Measurements from ENCODE around the gene CD180.

- TF ChIP-seq, protein P1, sequence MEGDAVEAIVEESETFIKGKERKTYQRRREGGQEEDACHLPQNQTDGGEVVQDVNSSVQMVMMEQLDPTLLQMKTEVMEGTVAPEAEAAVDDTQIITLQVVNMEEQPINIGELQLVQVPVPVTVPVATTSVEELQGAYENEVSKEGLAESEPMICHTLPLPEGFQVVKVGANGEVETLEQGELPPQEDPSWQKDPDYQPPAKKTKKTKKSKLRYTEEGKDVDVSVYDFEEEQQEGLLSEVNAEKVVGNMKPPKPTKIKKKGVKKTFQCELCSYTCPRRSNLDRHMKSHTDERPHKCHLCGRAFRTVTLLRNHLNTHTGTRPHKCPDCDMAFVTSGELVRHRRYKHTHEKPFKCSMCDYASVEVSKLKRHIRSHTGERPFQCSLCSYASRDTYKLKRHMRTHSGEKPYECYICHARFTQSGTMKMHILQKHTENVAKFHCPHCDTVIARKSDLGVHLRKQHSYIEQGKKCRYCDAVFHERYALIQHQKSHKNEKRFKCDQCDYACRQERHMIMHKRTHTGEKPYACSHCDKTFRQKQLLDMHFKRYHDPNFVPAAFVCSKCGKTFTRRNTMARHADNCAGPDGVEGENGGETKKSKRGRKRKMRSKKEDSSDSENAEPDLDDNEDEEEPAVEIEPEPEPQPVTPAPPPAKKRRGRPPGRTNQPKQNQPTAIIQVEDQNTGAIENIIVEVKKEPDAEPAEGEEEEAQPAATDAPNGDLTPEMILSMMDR (IDR thresholded peaks at IDR 0.05), result peak; percentile 77 to 91 (median 85)
- TF ChIP-seq POLR2A (IDR thresholded peaks at IDR 0.05), result no peak
Measured at GRCh38 chr5:67209141-67209771, 12.7 kb upstream of the CD180 start.
